ENCODE results near the gene RXYLT1.
"Not testable (repeated sequence)": the region's sequence is repeated elsewhere in the genome, so short reads cannot be mapped to it uniquely, and the experiment has no call there.

The RXYLT1 gene

GRCh38 chr12:63779498-63780481 is at the start of gene RXYLT1:
TSS of gene RXYLT1 (plus strand) at chr12:63779909. CDS start at chr12:63779961, 52 bp downstream.
- no peaks in the 10 kb centered on the region for H3K9me3 ChIP-seq (ENCODE audit: control insufficient read depth, insufficient read depth, low read depth, low read length)
- H3K27ac ChIP-seq (ENCODE audit: low read depth, low read length): peak within 1 kb of the TSS; percentile 95
- H3K36me3 ChIP-seq (ENCODE audit: control insufficient read depth, insufficient read depth, low read length): peaks cover 32% of the 10 kb centered on the region
- H3K9ac ChIP-seq (ENCODE audit: low read length): peak within 1 kb of the TSS; percentile 100
- H3K4me3 ChIP-seq (ENCODE audit: low read depth, low read length): peak within 1 kb of the TSS; percentile 98
- no peaks in the 10 kb centered on the region for H3K27me3 ChIP-seq (ENCODE audit: control insufficient read depth, insufficient read depth, low read length)
- 0 out of 2 replicates have a peak, but pooled peaks cover 3% of the 10 kb centered on the region for H3K4me1 ChIP-seq (ENCODE audit: control insufficient read depth, insufficient read depth, low read length)

GRCh38 chr12:63732779-63733178 is 46.9 kb upstream of the RXYLT1 start:
- not testable (repeated sequence) for H3K36me3 ChIP-seq (ENCODE audit: control insufficient read depth, insufficient read depth, low read length); H3K27me3 ChIP-seq (ENCODE audit: control insufficient read depth, insufficient read depth, low read length); H3K9me3 ChIP-seq (ENCODE audit: control insufficient read depth, insufficient read depth, low read depth, low read length); H3K4me3 ChIP-seq (ENCODE audit: low read depth, low read length); H3K27ac ChIP-seq (ENCODE audit: low read depth, low read length); H3K4me1 ChIP-seq (ENCODE audit: control insufficient read depth, insufficient read depth, low read length); H3K9ac ChIP-seq (ENCODE audit: low read length)

GRCh38 chr12:63733585-63733984 is 46.1 kb upstream of the RXYLT1 start:
- H3K4me1 ChIP-seq (ENCODE audit: control insufficient read depth, insufficient read depth, low read length); H3K9me3 ChIP-seq (ENCODE audit: control insufficient read depth, insufficient read depth, low read depth, low read length); H3K27me3 ChIP-seq (ENCODE audit: control insufficient read depth, insufficient read depth, low read length); H3K4me3 ChIP-seq (ENCODE audit: low read depth, low read length); H3K9ac ChIP-seq (ENCODE audit: low read length); H3K27ac ChIP-seq (ENCODE audit: low read depth, low read length); H3K36me3 ChIP-seq (ENCODE audit: control insufficient read depth, insufficient read depth, low read length): not testable (repeated sequence)

GRCh38 chr12:63740551-63740950 is 39.2 kb upstream of the RXYLT1 start:
- not testable (repeated sequence) for H3K4me1 ChIP-seq (ENCODE audit: control insufficient read depth, insufficient read depth, low read length); H3K9ac ChIP-seq (ENCODE audit: low read length); H3K27ac ChIP-seq (ENCODE audit: low read depth, low read length); H3K4me3 ChIP-seq (ENCODE audit: low read depth, low read length); H3K36me3 ChIP-seq (ENCODE audit: control insufficient read depth, insufficient read depth, low read length); H3K9me3 ChIP-seq (ENCODE audit: control insufficient read depth, insufficient read depth, low read depth, low read length); H3K27me3 ChIP-seq (ENCODE audit: control insufficient read depth, insufficient read depth, low read length)

- not testable (repeated sequence) for H3K36me3 ChIP-seq (ENCODE audit: control insufficient read depth, insufficient read depth, low read length); H3K9ac ChIP-seq (ENCODE audit: low read length); H3K4me1 ChIP-seq (ENCODE audit: control insufficient read depth, insufficient read depth, low read length); H3K27ac ChIP-seq (ENCODE audit: low read depth, low read length); H3K4me3 ChIP-seq (ENCODE audit: low read depth, low read length); H3K27me3 ChIP-seq (ENCODE audit: control insufficient read depth, insufficient read depth, low read length); H3K9me3 ChIP-seq (ENCODE audit: control insufficient read depth, insufficient read depth, low read depth, low read length)
Observed at GRCh38 chr12:63741431-63741830, 38.3 kb upstream of the RXYLT1 start.

GRCh38 chr12:63744110-63744509 is 35.6 kb upstream of the RXYLT1 start:
- H3K9ac ChIP-seq (ENCODE audit: low read length); H3K9me3 ChIP-seq (ENCODE audit: control insufficient read depth, insufficient read depth, low read depth, low read length); H3K4me1 ChIP-seq (ENCODE audit: control insufficient read depth, insufficient read depth, low read length); H3K27ac ChIP-seq (ENCODE audit: low read depth, low read length); H3K27me3 ChIP-seq (ENCODE audit: control insufficient read depth, insufficient read depth, low read length); H3K4me3 ChIP-seq (ENCODE audit: low read depth, low read length); H3K36me3 ChIP-seq (ENCODE audit: control insufficient read depth, insufficient read depth, low read length): not testable (repeated sequence)

- H3K27ac ChIP-seq (ENCODE audit: low read depth, low read length); H3K4me1 ChIP-seq (ENCODE audit: control insufficient read depth, insufficient read depth, low read length); H3K4me3 ChIP-seq (ENCODE audit: low read depth, low read length); H3K27me3 ChIP-seq (ENCODE audit: control insufficient read depth, insufficient read depth, low read length); H3K9ac ChIP-seq (ENCODE audit: low read length); H3K36me3 ChIP-seq (ENCODE audit: control insufficient read depth, insufficient read depth, low read length); H3K9me3 ChIP-seq (ENCODE audit: control insufficient read depth, insufficient read depth, low read depth, low read length): not testable (repeated sequence)
Observed at GRCh38 chr12:63746470-63746869, 33.2 kb upstream of the RXYLT1 start.

- H3K9ac ChIP-seq (ENCODE audit: low read length); H3K36me3 ChIP-seq (ENCODE audit: control insufficient read depth, insufficient read depth, low read length); H3K27me3 ChIP-seq (ENCODE audit: control insufficient read depth, insufficient read depth, low read length); H3K4me3 ChIP-seq (ENCODE audit: low read depth, low read length); H3K27ac ChIP-seq (ENCODE audit: low read depth, low read length); H3K9me3 ChIP-seq (ENCODE audit: control insufficient read depth, insufficient read depth, low read depth, low read length); H3K4me1 ChIP-seq (ENCODE audit: control insufficient read depth, insufficient read depth, low read length): not testable (repeated sequence)
Observed at GRCh38 chr12:63747136-63747535, 32.6 kb upstream of the RXYLT1 start.

- Histone ChIP-seq H3K27me3 (ENCODE audit: control insufficient read depth, insufficient read depth, low read length) (no peaks in the 10 kb centered on the region), H3K4me1 (ENCODE audit: control insufficient read depth, insufficient read depth, low read length) (no peaks in the 10 kb centered on the region), H3K27ac (ENCODE audit: low read depth, low read length) (no peak overlapping the region), H3K9ac (ENCODE audit: low read length) (no peak overlapping the region), H3K9me3 (ENCODE audit: control insufficient read depth, insufficient read depth, low read depth, low read length) (no peaks in the 10 kb centered on the region), H3K4me3 (ENCODE audit: low read depth, low read length) (no peak overlapping the region), H3K36me3 (ENCODE audit: control insufficient read depth, insufficient read depth, low read length) (no peaks in the 10 kb centered on the region)
Observed at GRCh38 chr12:63747553-63747952, 32.2 kb upstream of the RXYLT1 start.

GRCh38 chr12:63752283-63752682 is 27.4 kb upstream of the RXYLT1 start:
- Histone ChIP-seq H3K9ac (ENCODE audit: low read length) (no peak overlapping the region), H3K27me3 (ENCODE audit: control insufficient read depth, insufficient read depth, low read length) (no peaks in the 10 kb centered on the region), H3K4me1 (ENCODE audit: control insufficient read depth, insufficient read depth, low read length) (no peaks in the 10 kb centered on the region), H3K36me3 (ENCODE audit: control insufficient read depth, insufficient read depth, low read length) (no peaks in the 10 kb centered on the region), H3K9me3 (ENCODE audit: control insufficient read depth, insufficient read depth, low read depth, low read length) (no peaks in the 10 kb centered on the region), H3K27ac (ENCODE audit: low read depth, low read length) (no peak overlapping the region), H3K4me3 (ENCODE audit: low read depth, low read length) (no peak overlapping the region)

GRCh38 chr12:63752841-63753240 is 26.9 kb upstream of the RXYLT1 start:
- no peak overlapping the region for H3K4me3 ChIP-seq (ENCODE audit: low read depth, low read length)
- no peak overlapping the region for H3K9ac ChIP-seq (ENCODE audit: low read length)
- H3K36me3 ChIP-seq (ENCODE audit: control insufficient read depth, insufficient read depth, low read length): no peaks in the 10 kb centered on the region
- H3K27ac ChIP-seq (ENCODE audit: low read depth, low read length): no peak overlapping the region
- H3K9me3 ChIP-seq (ENCODE audit: control insufficient read depth, insufficient read depth, low read depth, low read length): no peaks in the 10 kb centered on the region
- no peaks in the 10 kb centered on the region for H3K4me1 ChIP-seq (ENCODE audit: control insufficient read depth, insufficient read depth, low read length)
- H3K27me3 ChIP-seq (ENCODE audit: control insufficient read depth, insufficient read depth, low read length): no peaks in the 10 kb centered on the region

All from HUES6 (cell line).